Endothelial cell (in vitro differentiated cells): ENCODE results near the gene TMEM171. TPM values are rescaled to one million over a fixed set of nuclear protein-coding genes. Genes with fewer than 3 reads are reported as not detected.

ENCODE experiments used
- DNase-seq: peaks from one replicate; pipeline ENCODE4 v3.0.0; 2021; ENCODE audit warnings: low spot score
- H3K27ac Mint-ChIP-seq: one replicate; pipeline ENCODE4 v1.8.0; 2021; ENCODE audit warnings: mixed read lengths, inconsistent platforms; ENCODE audit not compliant: unreplicated experiment
- H3K27me3 Mint-ChIP-seq: one replicate; pipeline ENCODE4 v1.8.0; 2021; ENCODE audit warnings: mild to moderate bottlenecking, moderate library complexity, mixed read lengths, inconsistent platforms; ENCODE audit not compliant: unreplicated experiment
- H3K36me3 Mint-ChIP-seq: one replicate; pipeline ENCODE4 v1.8.0; 2021; ENCODE audit warnings: mild to moderate bottlenecking, low read depth, mixed read lengths, inconsistent platforms; ENCODE audit not compliant: unreplicated experiment
- H3K4me1 Mint-ChIP-seq: one replicate; pipeline ENCODE4 v1.8.0; 2021; ENCODE audit warnings: mild to moderate bottlenecking, mixed read lengths, inconsistent platforms; ENCODE audit not compliant: unreplicated experiment
- H3K4me3 Mint-ChIP-seq: one replicate; pipeline ENCODE4 v1.8.0; 2021; ENCODE audit warnings: mild to moderate bottlenecking, mixed read lengths, inconsistent platforms; ENCODE audit not compliant: unreplicated experiment
- H3K9me3 Mint-ChIP-seq: one replicate; pipeline ENCODE4 v1.8.0; 2021; ENCODE audit warnings: mixed read lengths, inconsistent platforms; ENCODE audit not compliant: unreplicated experiment
- CTCF ChIP-seq: fragments of 200-600 bp; sonication (generic); IDR thresholded peaks from one replicate; pipeline ENCODE4 v1.5.0; 2021; ENCODE audit warnings: antibody characterized with exemption; ENCODE audit not compliant: unreplicated experiment
- total RNA-seq: library from RNA; stranded (reverse); fragmentation: NEBNext Ultra II Directional; extraction: Animal tissue kit (Norgen Biotek cat#: 25700); gene quantifications from one replicate; pipeline ENCODE4 v1.2.1, GENCODE V29; 2021; ENCODE audit not compliant: unreplicated experiment

TMEM171 gene
- total RNA-seq, 1 donor from 2014 or later, result not detected

GRCh38 chr5:73157414-73158303, 37.3 kb downstream of the TMEM171 start:
- no peak for TF ChIP-seq CTCF
- Mint-ChIP-seq H3K9me3 (no peaks in the 10 kb centered on the region), H3K27me3 (no peaks in the 10 kb centered on the region), H3K27ac (no peak overlapping the region), H3K4me1 (no peaks in the 10 kb centered on the region), H3K36me3 (no peaks in the 10 kb centered on the region), H3K4me3 (no peak overlapping the region)
- no peak for DNase-seq

- Mint-ChIP-seq H3K27ac (no peak overlapping the region), H3K9me3 (no peaks in the 10 kb centered on the region), H3K4me3 (no peak overlapping the region), H3K36me3 (no peaks in the 10 kb centered on the region), H3K4me1 (no peaks in the 10 kb centered on the region), H3K27me3 (no peaks in the 10 kb centered on the region)
- TF ChIP-seq CTCF, result no peak
- DNase-seq, result no peak
Measured at GRCh38 chr5:73158313-73158712, 37.9 kb downstream of the TMEM171 start.

- Mint-ChIP-seq H3K27ac (no peak overlapping the region), H3K4me3 (no peak overlapping the region), H3K27me3 (no peaks in the 10 kb centered on the region), H3K4me1 (no peaks in the 10 kb centered on the region), H3K9me3 (no peaks in the 10 kb centered on the region), H3K36me3 (no peaks in the 10 kb centered on the region)
- no peak for DNase-seq
- TF ChIP-seq CTCF, result no peak
Measured at GRCh38 chr5:73160239-73160671, 39.9 kb downstream of the TMEM171 start.

GRCh38 chr5:73170522-73170921, 50.1 kb downstream of the TMEM171 start:
- peak; percentile 52 for TF ChIP-seq CTCF
- DNase-seq, result peak; percentile 55
- Mint-ChIP-seq H3K9me3 (no peaks in the 10 kb centered on the region), H3K4me1 (peaks cover 6% of the 10 kb centered on the region), H3K27me3 (peaks cover 1% of the 10 kb centered on the region), H3K4me3 (no peak overlapping the region), H3K27ac (no peak overlapping the region), H3K36me3 (no peaks in the 10 kb centered on the region)

- Mint-ChIP-seq H3K9me3 (no peaks in the 10 kb centered on the region), H3K36me3 (no peaks in the 10 kb centered on the region), H3K27ac (no peak overlapping the region), H3K4me3 (no peak overlapping the region), H3K4me1 (peaks cover 6% of the 10 kb centered on the region), H3K27me3 (peaks cover 1% of the 10 kb centered on the region)
- no peak for DNase-seq
- TF ChIP-seq CTCF, result no peak
Measured at GRCh38 chr5:73171495-73171894, 51.1 kb downstream of the TMEM171 start.
